Loucy (cell line): ENCODE measurements around the gene CAPN8.

Experiments
- H2AFZ ChIP-seq: fragments of 200-600 bp; sonication (generic); 2 replicates; pipeline ENCODE4 v1.6.0; 2016; ENCODE audit warnings: antibody characterized with exemption, mild to moderate bottlenecking, low read length, moderate library complexity
- H3F3A ChIP-seq: fragments of 200-600 bp; 2 replicates; pipeline ENCODE4 v1.6.0; 2016; ENCODE audit warnings: antibody characterized with exemption, low read depth, mild to moderate bottlenecking
- H3K27me3 ChIP-seq: fragments of 200-600 bp; sonication (generic); 2 replicates; pipeline ENCODE4 v1.6.1; 2014; ENCODE audit warnings: low read length, mild to moderate bottlenecking; ENCODE audit not compliant: insufficient read depth, poor library complexity, severe bottlenecking
- H3K36me3 ChIP-seq: fragments of 200-600 bp; sonication (generic); 2 replicates; pipeline ENCODE4 v1.6.1; 2016; ENCODE audit warnings: low read length; ENCODE audit not compliant: insufficient read depth
- H3K4me1 ChIP-seq: fragments of 200-600 bp; sonication (generic); 2 replicates; pipeline ENCODE4 v1.5.1; 2014; ENCODE audit warnings: low read length, mild to moderate bottlenecking; ENCODE audit not compliant: insufficient read depth, poor library complexity, severe bottlenecking
- H3K4me2 ChIP-seq: fragments of 200-600 bp; sonication (generic); 2 replicates; pipeline ENCODE4 v1.6.0; 2014; ENCODE audit warnings: antibody characterized with exemption, low read length, low read depth, mild to moderate bottlenecking; ENCODE audit not compliant: poor library complexity, severe bottlenecking
- H3K4me3 ChIP-seq: fragments of 200-600 bp; sonication (generic); 2 replicates; pipeline ENCODE4 v1.5.1; 2014; ENCODE audit warnings: low read length, mild to moderate bottlenecking, mixed read lengths; ENCODE audit not compliant: poor library complexity, severe bottlenecking
- H3K79me2 ChIP-seq: fragments of 200-600 bp; sonication (generic); 2 replicates; pipeline ENCODE4 v1.6.1; 2014; ENCODE audit warnings: low read length; ENCODE audit not compliant: insufficient read depth
- H3K9ac ChIP-seq: fragments of 200-600 bp; sonication (generic); 2 replicates; pipeline ENCODE4 v1.6.0; 2014; ENCODE audit warnings: mild to moderate bottlenecking, low read depth, low read length, moderate library complexity; ENCODE audit not compliant: poor library complexity, severe bottlenecking
- H3K9me2 ChIP-seq: fragments of 200-600 bp; sonication (generic); replicated peaks from 2 replicates; pipeline ENCODE4 v1.6.1; 2016; ENCODE audit warnings: low read depth, low read length, mixed read lengths
- H3K9me3 ChIP-seq: fragments of 200-600 bp; sonication (generic); 2 replicates; pipeline ENCODE4 v1.6.1; 2014; ENCODE audit warnings: mild to moderate bottlenecking, antibody characterized with exemption, low read length, low read depth; ENCODE audit not compliant: insufficient read depth
- H4K20me1 ChIP-seq: fragments of 200-600 bp; sonication (generic); 2 replicates; pipeline ENCODE4 v1.6.0; 2014; ENCODE audit warnings: antibody characterized with exemption, low read length, mild to moderate bottlenecking; ENCODE audit not compliant: insufficient read depth, poor library complexity, severe bottlenecking
- CTCF ChIP-seq: fragments of 200-600 bp; sonication (generic); conservative IDR thresholded peaks from 2 replicates; pipeline ENCODE4 v1.5.1; 2014; ENCODE audit warnings: mild to moderate bottlenecking, antibody characterized with exemption, low read length
- EZH2phosphoT487 ChIP-seq: fragments of 200-600 bp; IDR thresholded peaks from 2 replicates; pipeline ENCODE4 v1.6.1; 2018; ENCODE audit warnings: antibody characterized with exemption, mild to moderate bottlenecking, moderate library complexity, borderline replicate concordance

Gene CAPN8

GRCh38 chr1:223665592-223666312 is at the start of gene CAPN8:
Gene CAPN8, minus strand, starts transcription at chr1:223665701. Its CDS starts 55 bp downstream, at chr1:223665646.
- Histone ChIP-seq H3K36me3 (no peaks in the 10 kb centered on the region), H3K27me3 (no peaks in the 10 kb centered on the region), H3K9me2 (no peaks in the 10 kb centered on the region), H3K4me1 (no peaks in the 10 kb centered on the region), H3F3A (no peaks in the 10 kb centered on the region), H3K9me3 (no peaks in the 10 kb centered on the region), H3K9ac (no peak within 1 kb of the TSS), H2AFZ (no peak within 1 kb of the TSS), H4K20me1 (no peaks in the 10 kb centered on the region), H3K4me3 (no peak within 1 kb of the TSS), H3K79me2 (no peaks in the 10 kb centered on the region), H3K4me2 (no peak within 1 kb of the TSS)
- TF ChIP-seq CTCF (no peak), EZH2phosphoT487 (no peak)

DNA sequence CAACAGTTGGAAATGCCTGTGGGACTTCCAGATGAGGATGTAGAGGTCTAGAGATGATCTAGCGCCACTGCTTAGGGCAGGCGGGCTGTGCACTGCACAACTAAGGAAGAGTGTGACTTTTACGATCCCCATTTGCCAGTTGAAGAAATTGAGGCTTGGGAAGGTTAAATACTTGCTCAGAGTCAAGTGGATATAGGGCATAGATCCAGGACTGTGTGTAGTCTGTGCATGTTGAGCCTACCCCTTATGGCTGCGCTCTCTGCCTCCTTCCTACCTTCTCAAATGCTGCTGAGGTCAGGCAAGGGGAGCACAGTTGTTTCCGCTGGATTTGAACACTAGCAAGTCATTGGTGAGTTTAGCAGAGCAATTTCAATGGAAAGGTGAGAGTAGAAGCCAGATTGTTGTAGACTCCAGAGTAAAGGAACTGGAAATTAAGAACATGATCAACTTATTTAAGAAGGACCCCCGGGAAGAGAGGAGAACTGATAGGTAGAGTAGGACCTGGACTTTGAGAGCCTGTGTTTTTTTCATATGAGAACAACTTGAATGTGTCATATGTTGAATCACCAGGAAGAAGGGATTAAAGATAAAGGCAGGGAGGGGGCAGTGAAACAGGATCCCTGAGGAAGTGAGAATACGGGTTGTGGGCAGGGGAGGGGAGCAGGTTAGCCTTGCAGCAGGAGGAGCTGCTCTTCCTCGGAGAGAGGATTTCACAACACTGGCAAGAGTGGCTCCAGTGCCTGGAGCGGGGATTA is 49.5 kb upstream of the CAPN8 start:
- no peaks in the 10 kb centered on the region for H3F3A ChIP-seq
- H3K9ac ChIP-seq, result no peak overlapping the region
- H3K9me3 ChIP-seq, result no peaks in the 10 kb centered on the region
- no peak overlapping the region for H2AFZ ChIP-seq
- no peaks in the 10 kb centered on the region for H3K9me2 ChIP-seq
- peak overlapping the region; percentile 26 for H3K4me2 ChIP-seq
- H3K4me3 ChIP-seq, result peak overlapping the region; percentile 6
- H3K79me2 ChIP-seq, result no peaks in the 10 kb centered on the region
- H3K36me3 ChIP-seq, result no peaks in the 10 kb centered on the region
- no peaks in the 10 kb centered on the region for H4K20me1 ChIP-seq
- no peak for TF ChIP-seq CTCF
- no peak for TF ChIP-seq EZH2phosphoT487
- peaks cover 32% of the 10 kb centered on the region for H3K4me1 ChIP-seq
- H3K27me3 ChIP-seq, result no peaks in the 10 kb centered on the region

DNA sequence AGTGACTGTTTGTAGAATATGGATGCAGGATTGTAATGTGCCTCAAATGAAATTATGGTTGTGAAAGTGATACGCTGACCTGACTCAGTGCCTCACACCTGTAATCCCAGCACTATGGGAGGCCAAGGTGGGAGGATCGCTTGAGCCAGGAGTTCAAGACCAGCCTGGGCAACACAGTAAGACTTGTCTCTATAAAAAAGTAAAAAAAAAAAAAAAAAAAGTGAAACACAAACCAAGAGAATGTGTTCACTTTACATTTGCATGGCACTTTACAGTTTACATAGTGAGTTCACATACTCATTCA is 48.9 kb upstream of the CAPN8 start:
- no peaks in the 10 kb centered on the region for H3K27me3 ChIP-seq
- no peak overlapping the region for H2AFZ ChIP-seq
- no peaks in the 10 kb centered on the region for H4K20me1 ChIP-seq
- peak overlapping the region; percentile 67 for H3K4me2 ChIP-seq
- H3K9me2 ChIP-seq, result no peaks in the 10 kb centered on the region
- H3F3A ChIP-seq, result no peaks in the 10 kb centered on the region
- H3K9ac ChIP-seq, result no peak overlapping the region
- H3K4me3 ChIP-seq, result no peak overlapping the region
- peaks cover 32% of the 10 kb centered on the region for H3K4me1 ChIP-seq
- no peaks in the 10 kb centered on the region for H3K36me3 ChIP-seq
- TF ChIP-seq CTCF (no peak), EZH2phosphoT487 (no peak)
- no peaks in the 10 kb centered on the region for H3K79me2 ChIP-seq
- H3K9me3 ChIP-seq, result no peaks in the 10 kb centered on the region
